Activated CD8-positive, alpha-beta memory T cell treated with anti-CD3 and anti-CD28 coated beads for 24 hours (primary cell): ENCODE data around the gene HIF1AN.

Source experiments
- DNase-seq: peaks from one replicate; pipeline ENCODE4 v3.0.0-alpha.2; 2020

Gene HIF1AN

GRCh38 chr10:100535715-100536353, at the start of gene HIF1AN:
Gene HIF1AN (plus strand): TSS chr10:100535943. CDS start chr10:100535959, 16 bp downstream.
- DNase-seq: peak; percentile 90

DNA sequence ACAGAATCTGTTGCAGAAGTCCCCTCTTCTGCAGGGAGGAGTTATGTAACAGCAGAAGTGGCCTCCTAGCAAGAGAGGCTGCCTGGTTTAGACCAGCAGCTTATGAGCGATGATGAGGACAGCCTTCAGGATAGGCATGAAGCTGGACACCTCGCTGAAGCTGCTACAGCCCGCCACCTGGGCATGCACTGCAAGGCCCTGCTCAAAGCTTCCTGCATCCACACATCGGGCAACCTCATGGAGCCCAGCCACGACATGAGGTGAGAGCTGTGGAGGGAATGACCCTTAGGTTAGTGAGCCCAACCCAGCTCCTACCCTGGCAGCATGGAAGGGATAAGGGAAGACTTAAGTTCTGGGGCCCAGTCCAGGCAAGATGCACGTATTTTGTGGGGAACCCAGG, 48.2 kb upstream of the HIF1AN start:
- DNase-seq: no peak

- DNase-seq: no peak
These were observed 46.3 kb upstream of the HIF1AN start for GRCh38 chr10:100489396-100489795.

- no peak for DNase-seq
These were observed 45.2 kb upstream of the HIF1AN start for GRCh38 chr10:100490531-100490930.

- DNase-seq: no peak
These were observed 39.2 kb upstream of the HIF1AN start for GRCh38 chr10:100496567-100496966.

GRCh38 chr10:100498059-100498458, 37.7 kb upstream of the HIF1AN start:
- DNase-seq: peak; percentile 37

GRCh38 chr10:100501423-100501822, 34.3 kb upstream of the HIF1AN start:
- DNase-seq: no peak

- no peak for DNase-seq
These were observed 32.7 kb upstream of the HIF1AN start for GRCh38 chr10:100502926-100503494.

GRCh38 chr10:100504096-100504495, 31.6 kb upstream of the HIF1AN start:
- DNase-seq: no peak

DNA sequence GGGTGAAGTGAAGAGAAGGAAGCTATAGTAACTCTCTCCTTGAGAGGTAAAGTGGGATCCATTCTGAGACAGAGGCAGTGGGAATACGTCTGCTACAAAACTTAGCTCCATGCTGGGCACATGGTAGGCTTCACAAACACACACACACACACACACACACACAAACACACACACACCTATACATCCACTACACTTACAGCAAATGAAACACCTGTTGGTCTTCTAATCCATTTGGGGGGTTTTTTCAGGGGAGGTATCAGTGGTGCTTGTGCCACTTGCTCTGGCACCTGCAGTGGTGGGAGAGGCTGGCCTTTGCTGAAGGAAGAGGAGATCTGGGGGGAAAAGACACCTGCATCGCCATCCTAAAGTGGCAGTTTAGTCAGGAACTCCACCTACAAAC, 30.6 kb upstream of the HIF1AN start:
- no peak for DNase-seq

- no peak for DNase-seq
These were observed 29.0 kb upstream of the HIF1AN start for GRCh38 chr10:100506596-100507356.

DNA sequence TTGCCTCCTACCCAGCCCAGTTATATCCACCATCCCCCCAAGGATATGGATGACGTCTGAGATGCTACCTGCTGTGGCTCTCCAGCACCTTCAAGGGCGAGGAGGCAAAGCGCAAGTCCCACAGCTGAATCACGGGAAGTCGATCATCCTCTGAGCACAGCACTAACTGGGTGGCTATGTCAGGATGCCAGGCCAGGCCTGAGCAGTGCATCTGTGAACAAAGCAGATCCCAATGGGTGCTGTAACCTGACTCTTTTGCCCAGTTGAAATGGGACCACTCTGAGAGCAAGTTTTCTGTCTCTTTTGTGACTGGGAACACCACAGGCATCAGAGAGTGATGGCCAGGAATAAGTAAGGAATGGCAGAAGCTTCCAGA, 28.4 kb upstream of the HIF1AN start:
- peak; percentile 55 for DNase-seq

- DNase-seq: no peak
These were observed 27.5 kb upstream of the HIF1AN start for GRCh38 chr10:100508266-100508665.

- DNase-seq: peak; percentile 67
These were observed 27.0 kb upstream of the HIF1AN start for GRCh38 chr10:100508691-100509150.

GRCh38 chr10:100509241-100509840, 26.4 kb upstream of the HIF1AN start:
- peak; percentile 78 for DNase-seq

- DNase-seq: peak; percentile 81
These were observed 25.0 kb upstream of the HIF1AN start for GRCh38 chr10:100510533-100511308.

- no peak for DNase-seq
These were observed 20.1 kb upstream of the HIF1AN start for GRCh38 chr10:100515612-100516011.

- DNase-seq: no peak
These were observed 18.9 kb upstream of the HIF1AN start for GRCh38 chr10:100516847-100517246.

DNA sequence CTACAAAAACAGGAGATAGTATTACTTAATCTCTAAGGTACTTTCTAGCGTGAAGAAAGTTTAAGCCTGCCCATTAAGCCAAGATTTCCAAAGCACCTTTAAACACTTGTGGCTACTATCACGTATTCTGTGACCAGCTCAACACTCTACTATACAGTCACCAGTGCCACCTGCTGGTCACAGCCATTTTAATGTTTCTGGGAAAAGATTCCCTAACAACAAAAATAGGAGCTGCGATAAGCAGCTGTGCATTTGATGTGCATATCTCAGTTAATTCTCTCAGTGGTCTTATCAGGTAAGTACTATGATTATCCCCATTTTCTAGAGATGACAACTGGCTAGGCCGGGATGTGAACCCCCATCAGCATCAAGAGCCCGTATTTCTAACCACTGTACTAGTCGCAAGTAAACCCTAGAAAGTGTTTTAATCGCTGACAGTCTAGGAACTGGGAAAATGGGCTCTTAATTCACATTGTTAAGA, 16.9 kb upstream of the HIF1AN start:
- DNase-seq: peak; percentile 78

DNA sequence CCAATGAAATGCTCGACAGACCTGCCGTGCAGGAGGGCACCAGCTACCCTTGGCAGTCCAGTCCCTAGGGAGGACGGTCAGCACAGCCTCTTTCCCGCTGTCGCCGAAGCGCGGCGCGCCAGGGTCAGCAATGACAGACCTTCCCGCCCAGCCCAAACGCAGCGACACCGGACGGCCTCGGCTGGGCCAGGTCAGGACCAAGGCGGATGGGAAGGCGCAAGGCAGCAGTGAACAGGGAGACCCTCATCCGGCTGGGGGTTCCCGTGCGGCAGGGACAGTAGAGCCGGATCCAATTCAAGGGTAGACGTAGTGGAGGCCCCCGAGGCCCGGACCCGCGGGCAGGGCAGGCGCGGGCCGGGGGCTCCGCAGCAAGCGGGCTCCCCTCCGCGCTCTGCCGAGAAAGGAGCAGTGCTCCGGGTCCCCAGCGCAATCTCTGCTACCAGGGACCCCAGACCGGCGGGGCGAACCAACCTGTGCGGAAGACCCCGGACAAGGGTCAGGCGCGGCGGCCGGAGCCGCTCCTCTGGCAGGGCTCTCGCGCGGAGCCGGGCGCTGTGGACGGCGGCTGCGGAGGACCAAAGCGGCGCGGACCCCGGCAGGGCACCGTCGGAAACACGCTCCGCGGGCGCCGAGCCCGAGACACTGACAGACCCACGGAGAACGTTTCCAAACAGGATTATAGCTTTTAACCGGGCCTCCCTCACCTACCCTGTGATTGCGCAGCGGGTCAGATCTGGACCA, 16.3 kb upstream of the HIF1AN start, which contains the start of gene SEC31B:
Gene SEC31B, minus strand, starts transcription at position 551 of the 741 bp plus-strand sequence. CDS start 2,909 bp downstream, outside the sequence.
- no peak for DNase-seq

- DNase-seq: no peak
These were observed 14.9 kb upstream of the HIF1AN start for GRCh38 chr10:100520811-100521210.
